Measurements from ENCODE around the gene C20orf204. TPM values are rescaled to one million over a fixed set of nuclear protein-coding genes. Genes with fewer than 3 reads are reported as not detected.
A peak's percentile ranks its signal among the peaks of the same experiment; 100 is the strongest.

C20orf204 gene
- total and polyA plus RNA-seq, 2 of the 8 experiments (the other 6 are each of a cell fraction or from before 2014, with no cell fraction given), result 0.39 to 0.52 TPM

DNA sequence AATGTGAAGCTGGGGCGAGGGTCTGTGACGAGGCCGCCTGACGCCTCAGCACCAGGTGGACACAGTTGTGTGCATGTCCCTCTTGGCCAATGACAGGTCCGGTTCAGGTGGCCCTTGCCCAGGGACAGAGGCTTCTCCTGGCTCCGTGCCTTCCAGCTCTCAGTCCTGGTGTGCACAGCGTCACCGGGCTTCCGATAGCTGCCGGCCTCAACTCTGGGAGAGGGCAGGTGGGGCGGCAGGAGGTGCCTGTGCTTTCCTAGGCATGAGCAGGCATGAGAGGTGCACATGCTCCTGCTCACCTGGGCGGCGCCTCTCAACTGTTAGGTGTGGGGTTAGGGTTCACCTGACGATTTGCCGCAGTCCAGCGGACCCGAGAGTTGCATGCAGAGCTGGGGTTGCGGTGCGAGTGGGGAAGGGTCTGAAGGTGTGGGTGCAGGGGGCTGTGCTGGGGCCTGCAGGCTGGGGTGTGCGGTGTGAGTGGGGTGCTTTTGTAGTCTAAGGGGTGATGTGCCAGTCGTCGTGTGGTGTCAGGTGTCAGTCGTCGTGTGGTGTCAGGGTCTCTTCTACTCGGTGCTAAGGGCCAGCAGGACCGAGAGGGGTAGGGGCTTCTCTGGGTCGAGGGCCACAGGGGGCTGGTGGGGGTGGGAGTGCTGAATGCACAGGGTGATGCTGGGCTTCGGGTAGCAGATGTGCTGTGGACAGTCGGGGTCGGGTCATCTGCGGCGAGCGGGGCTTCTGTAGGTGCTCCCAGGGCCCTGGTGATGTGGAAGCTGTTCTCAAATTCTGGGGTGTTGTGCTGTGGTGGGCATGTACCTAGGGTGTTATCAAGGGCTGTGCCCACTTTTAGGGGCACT lies 17.2 kb downstream of the C20orf204 start:
- no peak overlapping the region for H3K4me3 ChIP-seq (ENCODE audit: extremely low read depth in 1 of 4, insufficient read depth in 2 of 4, low read depth in 3 of 4, low read length in 4 of 4)
- H3K9ac ChIP-seq (replicated peaks in 1 of 4; ENCODE audit: extremely low read depth in 1 of 4, low read depth in 3 of 4, low read length in 3 of 4), result no peak overlapping the region
- no peak for FAIRE-seq
- H3K36me3 ChIP-seq (ENCODE audit: control insufficient read depth in 2 of 4, insufficient read depth in 4 of 4, low read length in 3 of 4), result peaks cover 0 to 5% (median 0%) of the 10 kb centered on the region in 4 experiments; a peak in 1 of 8 replicates
- H2BK12ac ChIP-seq (ENCODE audit: low read depth, low read length), result peak overlapping the region; percentile 60; the same call in 1 of the 2 replicates
- peak overlapping the region; percentile 85 for H2AK5ac ChIP-seq (ENCODE audit: low read depth, low read length)
- no peaks in the 10 kb centered on the region for H3K9me3 ChIP-seq (ENCODE audit: insufficient read depth in 2 of 2, low read depth in 1 of 2, low read length in 1 of 2)
- 89% methylated on average over 33 of the region's 33 CpGs; no CpG with 5 or more reads in 1 of the 2 experiments for WGBS, 2 experiments (ENCODE audit: extremely low coverage in 1 of 2, insufficient coverage in 1 of 2, insufficient read length in 1 of 2, insufficient replicate concordance in 2 of 2, low coverage in 1 of 2, low lambda C conversion rate in 2 of 2, missing lambda C conversion rate in 1 of 2)
- peak overlapping the region; percentile 90; the same call in 1 of the 2 replicates for H2BK20ac ChIP-seq (ENCODE audit: low read length)
- ChIA-PET CTCF (ENCODE audit: partially characterized antibody) (interaction anchor here (0.7 to 15.0 kb wide), 14 partner anchors 10 to 170 kb away, joined by 3 to 139 read pairs (median 4); partner anchors contain the start of genes LKAAEAR1, OPRL1, PRPF6 and RGS19), POLR2A (ENCODE audit: partially characterized antibody) (interaction anchor here (0.6 to 3.7 kb wide), 8 partner anchors 9 to 198 kb away, joined by 3 to 24 read pairs (median 4); partner anchors contain the start of gene TCEA2)
- no peak overlapping the region for H4K91ac ChIP-seq (replicated peaks; ENCODE audit: insufficient read length, low read length)
- peaks cover 23 to 39% (median 30%) of the 10 kb centered on the region in 4 experiments for H3K27me3 ChIP-seq (replicated peaks in 1 of 4; ENCODE audit: control insufficient read depth in 3 of 4, extremely low read depth in 1 of 4, insufficient read depth in 3 of 4, low read length in 3 of 4)
- no peaks in the 10 kb centered on the region for H3K79me1 ChIP-seq (ENCODE audit: low read depth, low read length)
- peaks cover 2% of the 10 kb centered on the region; the same call in 1 of the 2 replicates for H3K23me2 ChIP-seq (ENCODE audit: low read depth, low read length)
- no peaks in the 10 kb centered on the region for H4K20me1 ChIP-seq (replicated peaks in 1 of 2; ENCODE audit: control insufficient read depth in 1 of 2, insufficient read depth in 2 of 2, low read length in 2 of 2)
- no peak overlapping the region for H3K4me2 ChIP-seq (ENCODE audit: insufficient read depth in 1 of 2, low read depth in 2 of 2, low read length in 2 of 2)
- H3K4ac ChIP-seq (replicated peaks; ENCODE audit: insufficient read length, low read depth, low read length), result peak overlapping the region; percentile 53
- H4K5ac ChIP-seq (ENCODE audit: insufficient read length, low read depth, low read length), result no peak overlapping the region
- no peak overlapping the region for H2AFZ ChIP-seq (ENCODE audit: low read length)
- no peak overlapping the region for H3K14ac ChIP-seq (ENCODE audit: insufficient read length)
- no peak overlapping the region for H3K27ac ChIP-seq (ENCODE audit: low read depth, low read length)
- no peak overlapping the region; the same call in 1 of the 2 replicates for H3K18ac ChIP-seq (ENCODE audit: extremely low read depth, low read length)
- no peak for DNase-seq (ENCODE audit: low read depth in 1 of 2, low spot score in 2 of 2)
- no peak overlapping the region for H4K8ac ChIP-seq (ENCODE audit: extremely low read depth, insufficient read depth, low read length)
- no peak for TF ChIP-seq EGR1 (IDR thresholded peaks at IDR 0.05; ENCODE audit: borderline replicate concordance, low read depth, low read length)
- TF ChIP-seq, protein P1, sequence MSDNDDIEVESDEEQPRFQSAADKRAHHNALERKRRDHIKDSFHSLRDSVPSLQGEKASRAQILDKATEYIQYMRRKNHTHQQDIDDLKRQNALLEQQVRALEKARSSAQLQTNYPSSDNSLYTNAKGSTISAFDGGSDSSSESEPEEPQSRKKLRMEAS (IDR thresholded peaks at IDR 0.05), result peak; percentile 25; the same call in 1 of the 2 replicates
- H3K79me2 ChIP-seq (ENCODE audit: control insufficient read depth in 1 of 2, insufficient read depth in 2 of 2, low read length in 2 of 2), result no peaks in the 10 kb centered on the region
- H3K23ac ChIP-seq (ENCODE audit: insufficient read length), result no peak overlapping the region
- peak overlapping the region; percentile 81; the same call in 1 of the 2 replicates for H2BK15ac ChIP-seq (ENCODE audit: low read length)
- H2BK5ac ChIP-seq (ENCODE audit: low read depth, low read length), result peak overlapping the region; percentile 60; the same call in 1 of the 2 replicates
- no peak overlapping the region for H3K56ac ChIP-seq (replicated peaks; ENCODE audit: insufficient read length, low read depth, low read length)
- no peak overlapping the region for H2BK120ac ChIP-seq (replicated peaks; ENCODE audit: low read depth, low read length)
- H3K4me1 ChIP-seq (replicated peaks in 1 of 4; ENCODE audit: control insufficient read depth in 3 of 4, insufficient read depth in 4 of 4, low read length in 3 of 4), result peaks cover 0 to 28% (median 15%) of the 10 kb centered on the region in 4 experiments; a peak in 6 of 7 replicates
